ENCODE measurements around the gene LHFPL6.

- TF ChIP-seq GATA3 (IDR thresholded peaks at IDR 0.05; ENCODE audit: low read depth, low read length) (no peak), GATA2 (IDR thresholded peaks at IDR 0.05; ENCODE audit: low read depth, low read length) (no peak)
These were observed 81.3 kb downstream of the LHFPL6 start for GRCh38 chr13:39521701-39522100.
